OCI-LY7 (cell line): Measurements from ENCODE around the gene MBTPS1. TPM values are rescaled to one million over a fixed set of nuclear protein-coding genes. Genes with fewer than 3 reads are reported as not detected.

Source experiments
- BruUV-seq: library from RNA; stranded (reverse); fragments of 400-500 nt; replicated peaks from 2 replicates; lab custom pipeline; 2021; lab: Mats Ljungman, UMichigan
- CTCF ChIA-PET: fragments of 300-600 bp; sonication (Branson Sonifier 250); formaldehyde crosslinking; loops from one replicate; lab custom pipeline; 2022; ENCODE audit warnings: antibody characterized with exemption; ENCODE audit not compliant: unreplicated experiment; lab: Charles Lee
- POLR2A ChIA-PET: fragments of 300-600 bp; sonication (Branson Sonifier 250); formaldehyde crosslinking; loops from one replicate; lab custom pipeline; 2022; ENCODE audit warnings: antibody characterized with exemption; lab: Charles Lee
- DNase-seq: peaks from one replicate; pipeline ENCODE4 v3.0.0-alpha.2; 2015; ENCODE audit warnings: low spot score
- H2AFZ ChIP-seq: fragments of 200-600 bp; sonication (generic), shearing (Covaris generic); 2 replicates; pipeline ENCODE4 v1.6.1; 2014; ENCODE audit warnings: mild to moderate bottlenecking, antibody characterized with exemption, low read length, moderate library complexity
- H3K27ac ChIP-seq: fragments of 200-600 bp; sonication (generic); 2 replicates; pipeline ENCODE4 v1.5.1; 2014; ENCODE audit warnings: mixed run types, low read depth, mild to moderate bottlenecking, moderate library complexity, low read length, inconsistent platforms; ENCODE audit not compliant: poor library complexity, severe bottlenecking
- H3K36me3 ChIP-seq: fragments of 200-600 bp; sonication (generic); 2 replicates; pipeline ENCODE4 v1.6.1; 2014; ENCODE audit warnings: mild to moderate bottlenecking, antibody characterized with exemption, low read length, moderate library complexity, mixed read lengths; ENCODE audit not compliant: insufficient read depth
- H3K4me1 ChIP-seq: fragments of 200-600 bp; sonication (generic); 2 replicates; pipeline ENCODE4 v1.5.1; 2014; ENCODE audit warnings: mild to moderate bottlenecking, low read length; ENCODE audit not compliant: insufficient read depth, poor library complexity, severe bottlenecking
- H3K4me2 ChIP-seq: fragments of 200-600 bp; sonication (generic); 2 replicates; pipeline ENCODE4 v1.6.1; 2014; ENCODE audit warnings: mild to moderate bottlenecking, low read length
- H3K4me3 ChIP-seq: fragments of 200-600 bp; sonication (generic); 2 replicates; pipeline ENCODE4 v1.5.1; 2014; ENCODE audit warnings: mild to moderate bottlenecking, low read depth, low read length; ENCODE audit not compliant: poor library complexity, severe bottlenecking
- H3K79me2 ChIP-seq: fragments of 200-600 bp; sonication (generic); 2 replicates; pipeline ENCODE4 v1.6.1; 2016; ENCODE audit warnings: low read depth, mild to moderate bottlenecking, low read length, moderate library complexity, mixed read lengths; ENCODE audit not compliant: insufficient read depth
- H3K9me2 ChIP-seq: fragments of 200-600 bp; sonication (generic); 2 replicates; pipeline ENCODE4 v1.6.1; 2016; ENCODE audit warnings: mild to moderate bottlenecking, low read length, mixed read lengths; ENCODE audit not compliant: insufficient read depth
- H3K9me3 ChIP-seq: fragments of 200-600 bp; sonication (generic); 2 replicates; pipeline ENCODE4 v1.6.1; 2014; ENCODE audit warnings: mild to moderate bottlenecking, mixed run types, low read length, mixed read lengths
- H4K20me1 ChIP-seq: fragments of 200-600 bp; sonication (generic); 2 replicates; pipeline ENCODE4 v1.6.1; 2014; ENCODE audit warnings: mild to moderate bottlenecking, antibody characterized with exemption, low read length, moderate library complexity, mixed read lengths; ENCODE audit not compliant: insufficient read depth
- EZH2phosphoT487 ChIP-seq: fragments of 200-600 bp; sonication (generic); IDR thresholded peaks from 2 replicates; pipeline ENCODE4 v1.6.1; 2018; ENCODE audit warnings: low read depth, borderline replicate concordance, mild to moderate bottlenecking, mixed run types, antibody characterized with exemption, low read length, moderate library complexity, mixed read lengths
- intact Hi-C: fragments of 100-400 bp; cut with micrococcal nuclease; formaldehyde crosslinking; loops from one replicate; pipeline ENCODE4 v1.10.0; 2022; ENCODE audit not compliant: unreplicated experiment
- total RNA-seq, 2 experiments: library from RNA; depleted of rRNA in 1 of 2; stranded (reverse); fragments of >200 nt in 1 of 2; shearing (Covaris generic) in 1 of 2; gene quantifications; 2 replicates each; pipeline ENCODE4 v1.2.3, GENCODE V29; 2014 to 2022
- TF ChIP-seq, protein P1 (sequence below): fragments of 200-600 bp; sonication (generic); conservative IDR thresholded peaks from 2 replicates; pipeline ENCODE4 v1.5.1; 2014; ENCODE audit warnings: mild to moderate bottlenecking, antibody characterized with exemption, low read length, moderate library complexity, mixed read lengths

Gene MBTPS1
- total RNA-seq, 2 experiments from 2014 or later, result 49.6 to 65.2 TPM

DNA sequence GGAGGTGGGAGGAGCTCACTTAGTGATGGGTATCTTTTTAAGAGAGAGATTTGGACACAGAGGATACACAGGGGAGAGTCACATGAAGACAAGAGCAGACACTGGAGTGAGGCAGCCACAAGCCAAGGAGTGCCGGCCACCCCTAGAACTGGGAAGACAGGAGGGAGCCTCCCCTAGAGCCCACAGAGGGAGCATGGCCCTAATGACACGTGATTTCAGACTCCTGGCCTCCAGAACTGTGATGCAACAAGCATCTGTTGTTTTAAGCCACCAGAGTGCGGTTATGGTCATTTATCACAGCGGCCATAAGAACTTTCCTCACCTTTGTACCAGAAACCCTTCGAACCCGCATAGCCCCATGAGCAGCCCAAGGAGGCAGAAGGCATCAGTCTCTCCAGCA is 107.5 kb downstream of the MBTPS1 start:
- no peaks in the 10 kb centered on the region for H3K36me3 ChIP-seq
- no peak for DNase-seq
- H4K20me1 ChIP-seq, result no peaks in the 10 kb centered on the region
- H3K4me1 ChIP-seq, result no peaks in the 10 kb centered on the region
- no peak overlapping the region for H2AFZ ChIP-seq
- H3K9me3 ChIP-seq, result no peaks in the 10 kb centered on the region
- ChIA-PET POLR2A (no interaction called here), CTCF (no interaction called here)
- no TSS peak for BruUV-seq
- TF ChIP-seq, protein P1, sequence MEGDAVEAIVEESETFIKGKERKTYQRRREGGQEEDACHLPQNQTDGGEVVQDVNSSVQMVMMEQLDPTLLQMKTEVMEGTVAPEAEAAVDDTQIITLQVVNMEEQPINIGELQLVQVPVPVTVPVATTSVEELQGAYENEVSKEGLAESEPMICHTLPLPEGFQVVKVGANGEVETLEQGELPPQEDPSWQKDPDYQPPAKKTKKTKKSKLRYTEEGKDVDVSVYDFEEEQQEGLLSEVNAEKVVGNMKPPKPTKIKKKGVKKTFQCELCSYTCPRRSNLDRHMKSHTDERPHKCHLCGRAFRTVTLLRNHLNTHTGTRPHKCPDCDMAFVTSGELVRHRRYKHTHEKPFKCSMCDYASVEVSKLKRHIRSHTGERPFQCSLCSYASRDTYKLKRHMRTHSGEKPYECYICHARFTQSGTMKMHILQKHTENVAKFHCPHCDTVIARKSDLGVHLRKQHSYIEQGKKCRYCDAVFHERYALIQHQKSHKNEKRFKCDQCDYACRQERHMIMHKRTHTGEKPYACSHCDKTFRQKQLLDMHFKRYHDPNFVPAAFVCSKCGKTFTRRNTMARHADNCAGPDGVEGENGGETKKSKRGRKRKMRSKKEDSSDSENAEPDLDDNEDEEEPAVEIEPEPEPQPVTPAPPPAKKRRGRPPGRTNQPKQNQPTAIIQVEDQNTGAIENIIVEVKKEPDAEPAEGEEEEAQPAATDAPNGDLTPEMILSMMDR, result no peak
- TF ChIP-seq EZH2phosphoT487, result no peak
- H3K4me2 ChIP-seq, result no peak overlapping the region
- H3K27ac ChIP-seq, result no peak overlapping the region
- no peaks in the 10 kb centered on the region for H3K9me2 ChIP-seq
- intact Hi-C loops, result no loop called here
- H3K79me2 ChIP-seq, result no peaks in the 10 kb centered on the region
- no peak overlapping the region for H3K4me3 ChIP-seq

- no TSS peak for BruUV-seq
- CTCF ChIA-PET, result no interaction called here
Observed at GRCh38 chr16:84007965-84008364, 108.8 kb downstream of the MBTPS1 start.

DNA sequence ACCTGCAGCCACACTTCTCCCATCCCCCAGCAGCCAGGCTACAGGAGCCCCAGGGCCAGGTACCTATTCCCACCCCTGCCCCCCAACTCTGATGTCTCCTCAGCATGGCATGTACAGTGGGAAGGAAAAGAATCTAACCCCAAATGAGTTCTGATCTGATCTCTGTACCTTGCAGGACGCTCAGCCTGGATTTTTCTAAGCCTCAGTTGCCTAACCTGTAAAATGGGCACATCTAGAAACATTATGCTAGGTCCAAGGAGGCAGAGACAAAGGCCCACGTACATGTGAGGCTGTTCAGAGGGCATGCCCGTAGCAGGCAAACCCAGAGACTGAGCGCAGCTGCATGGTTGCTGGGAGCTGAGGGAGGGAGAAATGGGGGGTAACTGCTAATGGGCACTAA is 109.2 kb downstream of the MBTPS1 start:
- H3K4me1 ChIP-seq, result no peaks in the 10 kb centered on the region
- no peak overlapping the region for H3K4me3 ChIP-seq
- H3K9me3 ChIP-seq, result no peaks in the 10 kb centered on the region
- H3K79me2 ChIP-seq, result no peaks in the 10 kb centered on the region
- intact Hi-C loops, result no loop called here
- no TSS peak for BruUV-seq
- DNase-seq, result no peak
- H4K20me1 ChIP-seq, result no peaks in the 10 kb centered on the region
- H3K27ac ChIP-seq, result no peak overlapping the region
- H3K36me3 ChIP-seq, result no peaks in the 10 kb centered on the region
- H2AFZ ChIP-seq, result no peak overlapping the region
- ChIA-PET CTCF (no interaction called here), POLR2A (no interaction called here)
- H3K4me2 ChIP-seq, result no peak overlapping the region
- no peak for TF ChIP-seq EZH2phosphoT487
- TF ChIP-seq, protein P1, result no peak
- H3K9me2 ChIP-seq, result no peaks in the 10 kb centered on the region

More at GRCh38 chr16:84007965-84008364, 108.8 kb downstream of the MBTPS1 start:
- DNase-seq, result no peak
- Histone ChIP-seq H3K4me3 (no peak overlapping the region), H3K4me2 (no peak overlapping the region), H4K20me1 (no peaks in the 10 kb centered on the region), H3K27ac (no peak overlapping the region), H3K36me3 (no peaks in the 10 kb centered on the region), H3K9me3 (no peaks in the 10 kb centered on the region), H2AFZ (no peak overlapping the region), H3K4me1 (no peaks in the 10 kb centered on the region), H3K79me2 (no peaks in the 10 kb centered on the region), H3K9me2 (no peaks in the 10 kb centered on the region)
- TF ChIP-seq EZH2phosphoT487, result no peak
- TF ChIP-seq, protein P1, result no peak
- intact Hi-C loops, result no loop called here
- POLR2A ChIA-PET, result no interaction called here
